Small intestine (tissue), 7 donors: Measurements from ENCODE around the gene DEPDC7. TPM values are rescaled to one million over a fixed set of nuclear protein-coding genes. Genes with fewer than 3 reads are reported as not detected.
"Not testable (repeated sequence)": the region's sequence is repeated elsewhere in the genome, so short reads cannot be mapped to it uniquely, and the experiment has no call there.

ENCODE experiments used
- DNase-seq, 2 donors: peaks; one replicate each; pipeline versions ENCODE4 v3.0.0 to v3.0.0-alpha.2; 2013
- FAIRE-seq: peaks from 2 replicates; lab custom pipeline; 2012; peaks lifted over from hg19 to GRCh38; lab: Jason Lieb, UNC
- H3K27ac ChIP-seq, 3 donors: one replicate each; pipeline ENCODE4 v1.5.1; 2013; ENCODE audit warnings: low read length in 2 of 3, mild to moderate bottlenecking in 2 of 3, control low read depth in 1 of 3, inconsistent platforms in 1 of 3, low read depth in 1 of 3, moderate library complexity in 1 of 3
- H3K27me3 ChIP-seq, 3 donors: one replicate each; pipeline ENCODE4 v1.6.1; 2013; ENCODE audit warnings: low read length in 3 of 3, inconsistent platforms in 1 of 3; ENCODE audit not compliant: control insufficient read depth in 3 of 3, insufficient read depth in 3 of 3
- H3K36me3 ChIP-seq, 3 donors: one replicate each; pipeline ENCODE4 v1.6.1; 2013; ENCODE audit warnings: low read length in 3 of 3, inconsistent platforms in 1 of 3, low read depth in 1 of 3, mild to moderate bottlenecking in 1 of 3, moderate library complexity in 1 of 3; ENCODE audit not compliant: control insufficient read depth in 3 of 3, insufficient read depth in 2 of 3
- H3K4me1 ChIP-seq, 3 donors: one replicate each; pipeline ENCODE4 v1.6.1; 2013; ENCODE audit warnings: low read length in 2 of 3, inconsistent platforms in 1 of 3, low read depth in 1 of 3, mild to moderate bottlenecking in 1 of 3, moderate library complexity in 1 of 3; ENCODE audit not compliant: control insufficient read depth in 3 of 3, insufficient read depth in 2 of 3
- H3K4me3 ChIP-seq, 3 donors: one replicate each; pipeline ENCODE4 v1.5.1; 2013; ENCODE audit warnings: low read length in 3 of 3, control low read depth in 1 of 3, inconsistent platforms in 1 of 3, low read depth in 1 of 3, mild to moderate bottlenecking in 1 of 3, moderate library complexity in 1 of 3
- H3K9me3 ChIP-seq, 2 donors: one replicate each; pipeline ENCODE4 v1.6.1; 2013; ENCODE audit warnings: low read depth in 1 of 2, low read length in 1 of 2; ENCODE audit not compliant: control insufficient read depth in 2 of 2, insufficient read depth in 1 of 2
- WGBS, 3 donors: extraction: QIAGEN DNeasy Blood & Tissue Kit; methylation state at CpG; one replicate each; pipeline ENCODE4 v1.1.7; 2013; 5-methylcytosine and 5-hydroxymethylcytosine counted together
- polyA plus RNA-seq, 4 donors: library from polyadenylated mRNA; stranded (reverse) in 3 of 4; unstranded in 1 of 4; fragments of 200-250 nt in 3 of 4; fragments of 120-200 nt in 1 of 4; gene quantifications; one replicate each; pipeline versions ENCODE4 v1.2.1 to v1.2.3, GENCODE V29; 2013
- donor health status: healthy with polysubstance abuse.
- donor health status: control.
- donor health status: control.
- donor health status: Bipolar disorder and iron deficiency.
- donor health status: healthy.

DEPDC7 gene
- polyA plus RNA-seq, 4 donors: 11.4 to 83.9 (median 40.5) TPM

- Histone ChIP-seq H3K9me3 (peaks cover 0 to under 1% of the 10 kb centered on the region in 2 donors), H3K36me3 (peaks cover 0 to 5% (median 4%) of the 10 kb centered on the region in 3 donors), H3K4me3 (peak overlapping the region; percentile 72 to 98 (median 89)), H3K27ac (peak overlapping the region; percentile 95 to 99 (median 96)), H3K4me1 (peaks cover 4 to 15% (median 6%) of the 10 kb centered on the region in 3 donors), H3K27me3 (no peaks in the 10 kb centered on the region)
- DNase-seq (peak in 1 of 2 donors; percentile 32), FAIRE-seq (no peak)
- 6% methylated on average over 30 of the region's 30 CpGs for WGBS, 3 donors
These were observed 24.6 kb downstream of the DEPDC7 start for GRCh38 chr11:33040033-33040861.

- H3K27ac ChIP-seq: no peak overlapping the region
- peak overlapping the region in 1 of 3 donors; percentile 89 for H3K4me3 ChIP-seq
- peaks cover 4 to 9% (median 9%) of the 10 kb centered on the region in 3 donors for H3K4me1 ChIP-seq
- no peak for FAIRE-seq
- H3K36me3 ChIP-seq: peaks cover 0 to 10% (median 6%) of the 10 kb centered on the region in 3 donors
- 57 to 65% (median 62%) methylated on average over 5 of the region's 5 CpGs for WGBS, 3 donors
- peaks cover 0 to 8% of the 10 kb centered on the region in 2 donors for H3K9me3 ChIP-seq
- H3K27me3 ChIP-seq: no peaks in the 10 kb centered on the region
- no peak for DNase-seq
These were observed 25.3 kb downstream of the DEPDC7 start for GRCh38 chr11:33040862-33041453.

- no peak overlapping the region for H3K27ac ChIP-seq
- H3K36me3 ChIP-seq: peaks cover 0 to 13% (median 8%) of the 10 kb centered on the region in 3 donors
- no peak for DNase-seq
- H3K9me3 ChIP-seq: peaks cover 0 to 8% of the 10 kb centered on the region in 2 donors
- whole genome bisulfite sequencing, 3 donors: 60 to 67% (median 64%) methylated on average over 2 of the region's 2 CpGs
- no peak for FAIRE-seq
- no peak overlapping the region for H3K4me3 ChIP-seq
- no peaks in the 10 kb centered on the region for H3K27me3 ChIP-seq
- peaks cover 4 to 9% (median 9%) of the 10 kb centered on the region in 3 donors for H3K4me1 ChIP-seq
These were observed 27.6 kb downstream of the DEPDC7 start for GRCh38 chr11:33043221-33043830.

GRCh38 chr11:33044285-33044756 lies 28.6 kb downstream of the DEPDC7 start:
- no peak overlapping the region for H3K4me3 ChIP-seq
- H3K9me3 ChIP-seq: peaks cover 0 to 8% of the 10 kb centered on the region in 2 donors
- no peaks in the 10 kb centered on the region for H3K27me3 ChIP-seq
- 74 to 86% (median 82%) methylated on average over 4 of the region's 4 CpGs for WGBS, 3 donors
- H3K4me1 ChIP-seq: peaks cover 4 to 11% (median 7%) of the 10 kb centered on the region in 3 donors
- no peak for DNase-seq
- no peak overlapping the region for H3K27ac ChIP-seq
- FAIRE-seq: no peak
- peaks cover 0 to 13% (median 8%) of the 10 kb centered on the region in 3 donors for H3K36me3 ChIP-seq

- DNase-seq: peak in 1 of 2 donors; percentile 98
- H3K9me3 ChIP-seq: peaks cover 0 to 8% of the 10 kb centered on the region in 2 donors
- peak overlapping the region in 1 of 3 donors; percentile 78 for H3K27ac ChIP-seq
- H3K27me3 ChIP-seq: no peaks in the 10 kb centered on the region
- H3K36me3 ChIP-seq: peaks cover 0 to 13% (median 8%) of the 10 kb centered on the region in 3 donors
- WGBS, 3 donors: 64 to 85% (median 78%) methylated on average over 8 of the region's 8 CpGs
- no peak overlapping the region for H3K4me3 ChIP-seq
- FAIRE-seq: no peak
- peaks cover 0 to 18% (median 9%) of the 10 kb centered on the region in 3 donors for H3K4me1 ChIP-seq
These were observed 30.0 kb downstream of the DEPDC7 start for GRCh38 chr11:33045551-33046255.

GRCh38 chr11:33048701-33049100 lies 33.0 kb downstream of the DEPDC7 start:
- 88 to 94% (median 91%) methylated on average over 6 of the region's 6 CpGs for WGBS, 3 donors
- not testable (repeated sequence) for H3K27me3 ChIP-seq, H3K9me3 ChIP-seq, DNase-seq, H3K4me3 ChIP-seq, H3K27ac ChIP-seq, FAIRE-seq
- Histone ChIP-seq H3K4me1 (peaks cover 0 to 13% (median 9%) of the 10 kb centered on the region in 3 donors), H3K36me3 (peaks cover 0 to 13% (median 13%) of the 10 kb centered on the region in 3 donors)

GRCh38 chr11:33049565-33050408 lies 34.1 kb downstream of the DEPDC7 start:
- not testable (repeated sequence) for H3K9me3 ChIP-seq, H3K27ac ChIP-seq, H3K4me3 ChIP-seq, FAIRE-seq, H3K27me3 ChIP-seq
- Histone ChIP-seq H3K4me1 (peaks cover 0 to 13% (median 6%) of the 10 kb centered on the region in 3 donors), H3K36me3 (peaks cover 2 to 13% (median 10%) of the 10 kb centered on the region in 3 donors)
- peak; percentile 34 to 49 for DNase-seq
- WGBS, 3 donors: 62 to 81% (median 73%) methylated on average over 3 of the region's 3 CpGs
